ENCODE measurements around the gene CEBPG. TPM values are rescaled to one million over a fixed set of nuclear protein-coding genes. Genes with fewer than 3 reads are reported as not detected.

CEBPG gene
- polyA plus RNA-seq, 3 donors = 24.0 to 26.3 (median 25.8) TPM

- DNase-seq (ENCODE audit: low read depth in 3 of 3, low spot score in 2 of 3) = no peak
These were observed 4.3 kb downstream of the CEBPG start for GRCh38 chr19:33377586-33378475.

DNA sequence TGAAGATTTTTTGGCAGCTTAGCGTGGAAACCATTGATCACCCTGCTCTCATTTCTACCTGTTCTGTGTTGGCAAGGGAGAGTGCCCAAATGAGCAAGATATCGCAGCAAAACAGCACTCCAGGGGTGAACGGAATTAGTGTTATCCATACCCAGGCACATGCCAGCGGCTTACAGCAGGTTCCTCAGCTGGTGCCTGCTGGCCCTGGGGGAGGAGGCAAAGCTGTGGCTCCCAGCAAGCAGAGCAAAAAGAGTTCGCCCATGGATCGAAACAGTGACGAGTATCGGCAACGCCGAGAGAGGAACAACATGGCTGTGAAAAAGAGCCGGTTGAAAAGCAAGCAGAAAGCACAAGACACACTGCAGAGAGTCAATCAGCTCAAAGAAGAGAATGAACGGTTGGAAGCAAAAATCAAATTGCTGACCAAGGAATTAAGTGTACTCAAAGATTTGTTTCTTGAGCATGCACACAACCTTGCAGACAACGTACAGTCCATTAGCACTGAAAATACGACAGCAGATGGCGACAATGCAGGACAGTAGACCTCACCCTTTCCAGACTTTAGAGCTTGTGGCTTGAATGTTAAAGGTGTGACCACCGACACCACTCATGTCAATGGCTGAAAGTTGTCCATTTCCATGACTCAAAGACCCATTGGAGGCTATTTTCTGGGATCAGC lies 5.8 kb downstream of the CEBPG start:
- DNase-seq (ENCODE audit: low read depth in 3 of 3, low spot score in 2 of 3) = no peak

GRCh38 chr19:33381101-33381500 lies 7.6 kb downstream of the CEBPG start:
- no peak for DNase-seq (ENCODE audit: low read depth in 3 of 3, low spot score in 2 of 3)

- no peak for DNase-seq (ENCODE audit: low read depth in 3 of 3, low spot score in 2 of 3)
These were observed 8.5 kb downstream of the CEBPG start for GRCh38 chr19:33382006-33382405.

- no peak for DNase-seq (ENCODE audit: low read depth in 3 of 3, low spot score in 2 of 3)
These were observed 9.5 kb downstream of the CEBPG start for GRCh38 chr19:33382982-33383381.

DNA sequence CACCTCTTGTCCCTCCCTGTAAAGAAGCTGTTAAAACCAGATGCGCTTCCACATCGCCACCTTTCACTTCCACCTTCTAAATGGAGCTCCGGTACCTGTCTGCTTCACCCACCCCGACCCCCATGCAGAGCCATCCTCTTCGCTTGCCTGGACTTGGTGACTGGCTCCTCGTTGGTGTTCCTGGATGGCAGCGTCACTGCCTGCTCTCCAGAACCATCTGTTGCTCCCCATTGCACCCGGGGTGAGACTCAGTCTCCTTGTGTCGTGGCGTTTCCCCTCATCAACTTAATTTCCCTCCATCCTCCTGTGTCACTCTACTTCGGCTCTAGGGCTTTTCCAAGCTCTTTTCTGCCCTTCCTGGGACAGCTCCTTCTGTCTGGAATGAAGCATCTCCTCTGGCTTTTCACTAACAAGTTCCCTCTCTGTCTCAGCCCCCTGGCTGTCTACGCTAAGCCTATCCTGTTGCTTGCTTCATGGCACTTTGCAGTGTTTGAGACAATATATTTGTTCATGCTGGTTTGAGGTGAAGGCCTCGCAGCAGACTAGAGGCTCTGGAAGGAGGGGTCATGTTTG lies 10.3 kb downstream of the CEBPG start:
- DNase-seq (ENCODE audit: low read depth in 3 of 3, low spot score in 2 of 3) = no peak

DNA sequence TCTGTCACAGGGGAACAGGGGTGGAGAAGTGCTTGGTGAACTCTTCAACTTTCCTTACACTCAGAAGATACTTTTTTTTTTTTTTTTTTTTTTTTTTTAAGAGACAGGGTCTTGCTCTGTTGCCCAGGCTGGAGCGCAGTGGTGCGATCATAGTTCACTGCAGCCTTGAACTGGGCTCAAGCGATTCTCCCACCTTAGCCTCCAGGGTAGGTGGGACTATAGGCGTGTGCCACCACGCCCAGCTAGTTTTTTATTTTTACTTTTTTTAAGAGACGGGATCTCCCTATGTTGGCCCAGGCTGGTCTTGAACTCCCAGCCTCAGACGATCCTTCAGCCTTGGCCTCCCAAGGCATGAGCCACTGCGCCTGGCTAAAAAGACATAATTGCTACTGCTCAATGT lies 11.5 kb downstream of the CEBPG start:
- DNase-seq (ENCODE audit: low read depth in 3 of 3, low spot score in 2 of 3) = no peak

GRCh38 chr19:33385956-33386355 lies 12.4 kb downstream of the CEBPG start:
- no peak for DNase-seq (ENCODE audit: low read depth in 3 of 3, low spot score in 2 of 3)

DNA sequence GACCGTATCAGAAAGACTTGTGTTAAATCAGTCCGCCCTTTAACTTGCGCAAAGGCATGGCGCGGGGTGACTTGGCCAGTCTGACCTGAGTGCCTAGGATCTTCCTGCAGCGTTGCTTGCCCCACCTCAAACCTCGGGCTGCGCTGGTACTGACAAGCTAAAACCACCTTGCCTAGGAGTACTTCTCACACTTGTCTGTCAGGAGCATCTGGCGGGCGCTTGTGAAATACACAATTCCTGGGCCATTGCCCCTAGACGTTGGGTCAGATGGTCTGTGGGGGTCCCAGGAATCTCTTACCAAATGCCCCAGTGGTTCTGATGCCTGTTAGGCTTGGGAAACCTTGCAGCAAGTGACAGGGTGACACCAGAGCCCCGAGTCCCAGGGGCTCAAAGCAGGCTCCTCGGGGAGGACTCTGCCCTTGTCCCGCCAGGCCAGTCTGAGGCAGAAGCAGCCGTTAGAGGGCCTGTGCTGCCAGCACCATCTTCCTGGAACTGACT lies 12.9 kb downstream of the CEBPG start:
- no peak for DNase-seq (ENCODE audit: low read depth in 3 of 3, low spot score in 2 of 3)

DNA sequence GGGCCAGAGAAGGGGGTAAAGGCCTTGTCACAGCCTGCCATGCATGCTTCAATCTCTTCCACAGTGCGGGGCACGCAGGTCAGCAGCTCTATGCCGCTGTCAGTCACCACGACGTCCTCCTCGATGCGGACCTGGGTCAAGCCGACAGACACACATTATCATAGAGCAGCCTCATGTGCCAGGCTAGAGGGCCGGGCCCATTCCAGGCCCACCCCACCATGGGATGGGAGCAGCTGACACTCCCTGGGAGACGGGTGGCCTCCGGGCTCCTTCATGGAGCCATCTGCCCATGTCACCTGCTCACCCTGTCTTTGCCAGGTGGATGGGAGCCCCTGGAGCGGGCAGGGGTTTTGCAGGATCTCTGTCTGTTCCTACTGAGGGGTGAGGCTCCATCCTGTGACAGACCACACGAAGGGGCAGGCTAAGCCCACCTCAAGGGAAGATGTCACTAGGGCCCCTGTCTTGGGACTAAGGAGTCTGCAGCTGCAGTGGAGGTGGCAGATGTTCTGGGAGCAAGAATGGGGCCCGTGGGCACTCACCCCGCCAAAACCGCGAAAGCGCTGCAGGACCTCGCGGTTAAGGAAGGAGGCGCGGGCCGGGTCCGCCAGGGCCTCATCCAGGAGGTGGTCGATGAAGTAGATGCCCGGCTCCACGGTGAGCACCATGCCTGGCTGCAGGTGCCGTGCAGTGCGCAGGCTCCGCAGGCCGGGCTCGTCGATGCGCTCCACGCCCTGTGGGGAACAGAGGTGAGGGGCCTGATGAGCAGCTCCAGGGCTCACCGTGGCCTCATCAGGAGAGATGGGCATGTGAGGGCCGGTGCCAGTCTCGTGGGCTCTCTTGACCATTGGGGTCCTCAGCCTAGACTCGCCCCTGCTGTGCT lies 14.1 kb downstream of the CEBPG start:
- DNase-seq (ENCODE audit: low read depth in 3 of 3, low spot score in 2 of 3) = no peak

GRCh38 chr19:33388231-33388724 lies 14.8 kb downstream of the CEBPG start:
- no peak for DNase-seq (ENCODE audit: low read depth in 3 of 3, low spot score in 2 of 3)

DNA sequence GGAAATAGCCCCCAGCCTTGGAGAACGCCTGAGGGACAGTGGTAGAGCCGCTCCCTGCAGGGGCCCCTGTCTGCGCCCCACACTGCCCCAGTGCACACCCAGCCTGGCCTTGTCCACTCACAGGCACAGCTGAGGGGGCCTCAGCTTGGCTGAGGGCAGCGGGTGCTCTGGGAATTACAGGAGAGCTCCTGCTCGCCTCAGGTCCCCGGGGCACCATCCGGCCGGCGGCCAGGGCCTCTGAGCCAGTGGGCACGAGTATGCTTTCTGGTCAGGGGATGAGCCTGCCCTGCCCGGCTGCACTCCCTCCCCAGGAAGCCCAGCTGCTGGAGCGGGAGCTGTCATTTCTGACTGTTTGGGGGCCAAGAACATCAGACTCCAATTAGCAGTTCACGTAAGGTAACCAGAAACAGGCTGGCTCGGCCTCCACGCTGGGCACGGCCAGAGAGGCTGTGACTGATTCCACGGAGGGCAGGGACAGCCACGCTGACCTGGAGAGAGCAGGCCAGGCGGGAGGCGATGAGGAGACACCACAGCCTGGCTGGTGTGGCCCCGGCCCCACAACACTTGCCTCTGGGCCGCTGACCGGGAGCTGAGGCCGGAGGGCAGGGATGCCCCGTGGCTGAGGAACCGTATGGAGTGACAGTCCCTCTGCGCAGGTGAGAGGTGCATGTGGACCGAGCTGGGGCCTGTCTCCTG lies 15.4 kb downstream of the CEBPG start:
- DNase-seq (ENCODE audit: low read depth in 3 of 3, low spot score in 2 of 3) = no peak

DNA sequence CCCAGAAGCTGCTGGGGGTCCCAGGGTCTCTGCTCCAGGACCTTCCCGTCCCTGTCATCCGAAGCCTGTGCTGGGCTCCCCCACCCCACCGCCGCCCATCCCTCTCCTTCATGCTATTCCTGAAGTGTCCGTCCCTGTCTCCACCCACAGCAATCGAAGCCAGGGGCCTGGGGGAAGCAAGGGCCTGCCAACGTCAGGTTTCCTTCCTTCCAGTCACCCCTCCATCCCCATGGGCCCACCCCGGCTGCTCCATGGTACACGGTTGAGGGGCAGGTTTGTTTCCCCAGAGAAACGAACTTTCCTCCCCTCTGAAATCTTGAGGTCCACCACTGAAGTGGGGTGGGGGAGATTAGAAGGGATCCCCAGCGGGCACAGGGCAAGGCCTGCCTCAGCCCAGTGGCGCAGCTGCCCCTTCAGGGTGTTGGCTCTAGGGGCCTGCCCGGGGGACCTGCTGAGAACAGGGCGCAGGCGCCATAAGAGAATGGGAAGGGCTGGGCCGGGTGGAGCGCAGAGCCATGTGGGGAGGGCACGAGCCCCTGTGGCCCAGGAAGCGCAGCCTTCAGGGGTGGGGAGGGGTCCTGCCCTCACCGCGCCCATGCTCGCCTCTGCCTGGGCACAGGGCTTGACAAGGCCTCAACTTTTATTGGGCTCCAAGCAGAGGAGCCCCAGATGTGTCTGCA lies 16.1 kb downstream of the CEBPG start:
- DNase-seq (ENCODE audit: low read depth in 3 of 3, low spot score in 2 of 3) = no peak

GRCh38 chr19:33390101-33390907 lies 16.8 kb downstream of the CEBPG start:
- no peak for DNase-seq (ENCODE audit: low read depth in 3 of 3, low spot score in 2 of 3)

DNA sequence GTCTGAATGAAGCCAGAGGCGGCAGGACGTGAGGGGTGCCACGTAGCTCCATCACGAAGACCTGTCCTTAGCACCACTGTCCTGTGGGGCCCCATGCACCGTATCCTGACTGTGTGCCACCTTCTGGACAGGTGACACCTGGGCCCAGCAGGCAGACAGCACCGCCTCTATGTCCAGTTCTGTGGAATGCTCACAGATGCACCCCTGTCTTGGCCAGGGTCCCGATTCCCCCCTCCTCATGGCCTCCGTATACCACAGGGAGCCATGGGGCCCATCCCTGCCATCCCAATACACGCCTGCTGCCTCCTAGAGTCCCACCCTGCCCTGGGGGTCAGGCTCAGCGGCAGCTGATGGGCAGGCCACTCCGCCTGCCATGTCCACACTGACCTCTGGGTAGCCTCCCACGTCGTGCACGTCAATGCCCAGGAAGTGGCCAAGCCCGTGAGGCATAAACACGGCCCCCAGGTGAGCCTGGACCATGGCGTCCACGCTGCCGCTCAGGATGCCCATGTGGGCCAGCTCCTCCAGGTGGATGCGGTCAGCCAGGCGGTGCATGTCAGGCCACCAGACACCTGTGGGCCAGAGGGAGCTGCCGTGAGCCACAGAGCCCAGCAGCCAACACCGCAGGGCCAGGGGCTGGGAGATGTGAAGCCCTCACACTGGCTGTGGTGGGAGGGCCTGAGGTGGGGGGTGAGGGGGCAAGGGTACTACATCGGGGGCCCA lies 17.6 kb downstream of the CEBPG start:
- no peak for DNase-seq (ENCODE audit: low read depth in 3 of 3, low spot score in 2 of 3)

- no peak for DNase-seq (ENCODE audit: low read depth in 3 of 3, low spot score in 2 of 3)
These were observed 18.2 kb downstream of the CEBPG start for GRCh38 chr19:33391631-33392249.
